Middle frontal gyrus (tissue), 1 donor: ENCODE results near the gene MGAT4B.
"Not testable (repeated sequence)": the region's sequence is repeated elsewhere in the genome, so short reads cannot be mapped to it uniquely, and the experiment has no call there.

ENCODE experiments used
- DNase-seq: peaks from one replicate; pipeline ENCODE4 v3.0.0-alpha.2; 2015; ENCODE audit warnings: low spot score; ENCODE audit errors: extremely low spot score

Gene MGAT4B

GRCh38 chr5:179806250-179807048, at the start of gene MGAT4B:
Gene MGAT4B (minus strand): TSS chr5:179806866. CDS start chr5:179806583, 283 bp downstream.
- DNase-seq, result no peak

- DNase-seq, result no peak
These were observed 47.7 kb upstream of the MGAT4B start for GRCh38 chr5:179854356-179854755.

GRCh38 chr5:179852993-179853547, 46.4 kb upstream of the MGAT4B start:
- DNase-seq, result no peak

GRCh38 chr5:179841621-179842020, 35.0 kb upstream of the MGAT4B start:
- no peak for DNase-seq

- no peak for DNase-seq
These were observed 34.1 kb upstream of the MGAT4B start for GRCh38 chr5:179840766-179841165.

- no peak for DNase-seq
These were observed 33.7 kb upstream of the MGAT4B start for GRCh38 chr5:179840321-179840720.

GRCh38 chr5:179839328-179840256, 32.9 kb upstream of the MGAT4B start:
- DNase-seq, result no peak

GRCh38 chr5:179837076-179838011, 30.7 kb upstream of the MGAT4B start:
- no peak for DNase-seq

- no peak for DNase-seq
These were observed 29.8 kb upstream of the MGAT4B start for GRCh38 chr5:179836225-179837019.

GRCh38 chr5:179834871-179835270, 28.2 kb upstream of the MGAT4B start:
- not testable (repeated sequence) for DNase-seq

GRCh38 chr5:179834120-179834519, 27.5 kb upstream of the MGAT4B start:
- DNase-seq, result no peak

GRCh38 chr5:179833709-179834070, 27.0 kb upstream of the MGAT4B start:
- no peak for DNase-seq

GRCh38 chr5:179833056-179833708, 26.5 kb upstream of the MGAT4B start:
- DNase-seq, result no peak

- no peak for DNase-seq
These were observed 25.5 kb upstream of the MGAT4B start for GRCh38 chr5:179832039-179832745.

- no peak for DNase-seq
These were observed 24.3 kb upstream of the MGAT4B start for GRCh38 chr5:179830818-179831468.

GRCh38 chr5:179829732-179830435, 23.2 kb upstream of the MGAT4B start:
- DNase-seq, result no peak

GRCh38 chr5:179828756-179829421, 22.2 kb upstream of the MGAT4B start:
- DNase-seq, result no peak
